ENCODE data around the gene IFT122. TPM values are rescaled to one million over a fixed set of nuclear protein-coding genes. Genes with fewer than 3 reads are reported as not detected.
A peak's percentile ranks its signal among the peaks of the same experiment; 100 is the strongest.
"Not testable (repeated sequence)": the region's sequence is repeated elsewhere in the genome, so short reads cannot be mapped to it uniquely, and the experiment has no call there.

IFT122 gene
- total RNA-seq, 4 donors from 2014 or later = 36.6 to 74.4 (median 43.3) TPM

GRCh38 chr3:129473067-129473768 is 33.2 kb downstream of the IFT122 start:
- H3K27me3 ChIP-seq = no peaks in the 10 kb centered on the region
- H3K36me3 ChIP-seq = peaks cover 0 to 80% (median 4%) of the 10 kb centered on the region in 3 donors
- H3K4me3 ChIP-seq = no peak overlapping the region
- WGBS, 2 donors = 79 to 82% methylated on average over 4 of the region's 4 CpGs
- H3K4me1 ChIP-seq = no peaks in the 10 kb centered on the region
- DNase-seq (ENCODE audit: low spot score in 2 of 2) = no peak
- H3K9me3 ChIP-seq = no peaks in the 10 kb centered on the region
- no peak overlapping the region for H3K27ac ChIP-seq
- TF ChIP-seq POLR2A (IDR thresholded peaks at IDR 0.05) (no peak), EP300 (IDR thresholded peaks at IDR 0.05) (no peak)
- TF ChIP-seq, protein P1, sequence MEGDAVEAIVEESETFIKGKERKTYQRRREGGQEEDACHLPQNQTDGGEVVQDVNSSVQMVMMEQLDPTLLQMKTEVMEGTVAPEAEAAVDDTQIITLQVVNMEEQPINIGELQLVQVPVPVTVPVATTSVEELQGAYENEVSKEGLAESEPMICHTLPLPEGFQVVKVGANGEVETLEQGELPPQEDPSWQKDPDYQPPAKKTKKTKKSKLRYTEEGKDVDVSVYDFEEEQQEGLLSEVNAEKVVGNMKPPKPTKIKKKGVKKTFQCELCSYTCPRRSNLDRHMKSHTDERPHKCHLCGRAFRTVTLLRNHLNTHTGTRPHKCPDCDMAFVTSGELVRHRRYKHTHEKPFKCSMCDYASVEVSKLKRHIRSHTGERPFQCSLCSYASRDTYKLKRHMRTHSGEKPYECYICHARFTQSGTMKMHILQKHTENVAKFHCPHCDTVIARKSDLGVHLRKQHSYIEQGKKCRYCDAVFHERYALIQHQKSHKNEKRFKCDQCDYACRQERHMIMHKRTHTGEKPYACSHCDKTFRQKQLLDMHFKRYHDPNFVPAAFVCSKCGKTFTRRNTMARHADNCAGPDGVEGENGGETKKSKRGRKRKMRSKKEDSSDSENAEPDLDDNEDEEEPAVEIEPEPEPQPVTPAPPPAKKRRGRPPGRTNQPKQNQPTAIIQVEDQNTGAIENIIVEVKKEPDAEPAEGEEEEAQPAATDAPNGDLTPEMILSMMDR (IDR thresholded peaks at IDR 0.05) = no peak

DNA sequence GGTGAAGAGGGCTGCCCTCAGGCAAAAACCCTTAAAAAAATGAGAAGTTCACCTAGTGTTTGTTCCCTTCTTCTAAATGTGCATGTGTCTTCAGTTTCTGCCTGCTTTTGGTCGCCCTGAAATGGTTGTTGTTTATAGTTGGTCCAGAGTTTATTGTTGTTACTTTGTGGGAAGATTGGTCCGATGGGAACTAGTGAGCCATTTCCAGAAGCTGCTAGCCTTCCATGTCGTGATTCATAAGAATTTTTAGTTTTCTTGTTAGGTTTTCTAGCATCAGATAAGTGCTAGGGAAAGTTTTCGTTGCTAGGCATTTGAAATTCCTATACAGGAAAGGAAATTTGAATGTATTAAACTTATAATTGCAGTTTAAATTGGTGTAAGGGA is 33.7 kb downstream of the IFT122 start:
- Histone ChIP-seq H3K4me1 (no peaks in the 10 kb centered on the region), H3K36me3 (peaks cover 0 to 78% (median 4%) of the 10 kb centered on the region in 3 donors), H3K9me3 (no peaks in the 10 kb centered on the region), H3K27ac (no peak overlapping the region), H3K4me3 (no peak overlapping the region), H3K27me3 (no peaks in the 10 kb centered on the region)
- no peak for DNase-seq (ENCODE audit: low spot score in 2 of 2)
- TF ChIP-seq EP300 (IDR thresholded peaks at IDR 0.05) = no peak
- TF ChIP-seq, protein P1 (IDR thresholded peaks at IDR 0.05) = no peak
- WGBS, 2 donors = 77 to 88% methylated on average over 4 of the region's 4 CpGs

DNA sequence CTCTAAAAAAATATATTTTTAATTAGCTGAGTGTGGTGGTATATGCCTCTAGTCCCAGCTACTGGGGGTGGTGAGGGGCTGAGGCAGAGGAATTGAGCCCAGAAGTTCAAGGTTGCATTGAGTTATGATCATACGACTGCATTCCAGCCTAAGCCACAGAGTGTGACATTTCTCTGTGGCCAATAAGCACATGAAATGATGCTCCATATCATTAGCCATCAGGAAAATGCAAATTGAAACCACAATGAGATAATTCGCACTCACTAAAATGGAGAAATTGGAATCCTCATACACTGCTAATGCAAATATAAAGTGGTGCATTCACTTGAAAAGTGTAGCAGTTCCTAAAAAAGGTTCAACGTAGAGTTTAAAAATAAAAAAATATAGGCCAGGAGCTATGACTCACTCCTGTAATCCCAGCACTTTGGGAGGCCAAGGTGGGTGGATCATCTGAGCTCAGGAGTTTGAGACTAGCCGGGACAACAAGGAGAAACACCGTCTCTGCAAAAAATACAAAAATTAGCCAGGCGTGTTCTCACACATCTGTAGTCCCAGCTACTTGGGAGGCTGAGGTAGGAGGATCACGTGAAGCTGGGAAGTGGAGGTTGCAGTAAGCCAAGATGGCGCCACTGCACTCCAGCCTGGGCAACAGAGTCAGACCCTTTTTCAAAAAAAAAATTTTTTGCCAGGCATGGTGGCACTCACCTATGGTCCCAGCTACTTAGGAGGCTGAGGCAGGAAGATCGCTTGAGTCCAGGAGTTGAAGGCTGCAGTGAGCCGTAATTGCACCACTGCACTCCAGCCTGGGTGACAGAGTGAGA is 35.2 kb downstream of the IFT122 start:
- Histone ChIP-seq H3K27ac (no peak overlapping the region), H3K27me3 (no peaks in the 10 kb centered on the region), H3K4me1 (no peaks in the 10 kb centered on the region), H3K9me3 (no peaks in the 10 kb centered on the region), H3K4me3 (no peak overlapping the region), H3K36me3 (peaks cover 0 to 77% (median 6%) of the 10 kb centered on the region in 3 donors)
- TF ChIP-seq, protein P1 (IDR thresholded peaks at IDR 0.05) = no peak
- TF ChIP-seq POLR2A (IDR thresholded peaks at IDR 0.05) (no peak), EP300 (IDR thresholded peaks at IDR 0.05) (no peak)
- DNase-seq (ENCODE audit: low spot score in 2 of 2) = no peak
- 93 to 96% methylated on average over 10 of the region's 10 CpGs for WGBS, 2 donors

GRCh38 chr3:129475863-129476262 is 35.8 kb downstream of the IFT122 start:
- Histone ChIP-seq H3K27me3 (no peaks in the 10 kb centered on the region), H3K4me1 (peaks cover 0 to 2% (median under 1%) of the 10 kb centered on the region in 4 donors), H3K9me3 (no peaks in the 10 kb centered on the region), H3K27ac (no peak overlapping the region), H3K36me3 (peaks cover 0 to 73% (median 8%) of the 10 kb centered on the region in 3 donors), H3K4me3 (no peak overlapping the region)
- 91 to 96% methylated on average over 3 of the region's 3 CpGs for WGBS, 2 donors
- TF ChIP-seq, protein P1 (IDR thresholded peaks at IDR 0.05) = no peak
- TF ChIP-seq POLR2A (IDR thresholded peaks at IDR 0.05) (no peak), EP300 (IDR thresholded peaks at IDR 0.05) (no peak)
- DNase-seq (ENCODE audit: low spot score in 2 of 2) = no peak

GRCh38 chr3:129476586-129476985 is 36.6 kb downstream of the IFT122 start:
- no peak overlapping the region for H3K4me3 ChIP-seq
- no peaks in the 10 kb centered on the region for H3K27me3 ChIP-seq
- no peak overlapping the region for H3K27ac ChIP-seq
- DNase-seq (ENCODE audit: low spot score in 2 of 2) = no peak
- TF ChIP-seq, protein P1 (IDR thresholded peaks at IDR 0.05) = no peak
- TF ChIP-seq POLR2A (IDR thresholded peaks at IDR 0.05) = no peak
- TF ChIP-seq EP300 (IDR thresholded peaks at IDR 0.05) = no peak
- no peaks in the 10 kb centered on the region for H3K9me3 ChIP-seq
- peaks cover 0 to 66% (median 8%) of the 10 kb centered on the region in 3 donors for H3K36me3 ChIP-seq
- WGBS, 2 donors = 91 to 93% methylated on average over 6 of the region's 6 CpGs
- peaks cover 0 to 8% (median 4%) of the 10 kb centered on the region in 4 donors for H3K4me1 ChIP-seq

DNA sequence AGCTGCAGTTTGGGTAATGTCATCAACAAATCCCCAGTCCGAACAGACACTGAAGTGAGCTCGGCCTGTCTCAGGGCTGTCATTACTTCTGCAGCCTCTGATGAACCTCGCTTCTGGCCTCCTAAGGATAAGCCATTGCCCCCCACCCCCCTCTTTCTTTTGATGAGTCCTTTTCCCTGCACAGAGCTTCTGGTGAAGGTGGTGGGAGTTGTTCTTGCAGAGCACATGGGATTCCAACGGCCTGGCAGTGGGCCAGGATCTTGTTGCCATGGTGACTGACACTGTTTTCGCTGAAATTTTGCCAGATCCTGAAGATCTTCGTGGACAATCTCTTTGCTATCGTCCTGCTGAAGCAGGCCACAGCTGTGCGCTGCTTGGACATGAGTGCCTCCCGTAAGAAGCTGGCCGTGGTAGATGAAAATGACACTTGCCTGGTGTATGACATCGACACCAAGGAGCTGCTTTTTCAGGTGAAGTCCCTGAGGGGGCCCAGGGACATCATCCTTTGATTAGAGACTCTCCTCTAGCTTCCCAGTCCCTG is 41.3 kb downstream of the IFT122 start:
- not testable (repeated sequence) for H3K4me3 ChIP-seq, H3K27me3 ChIP-seq, H3K9me3 ChIP-seq
- Histone ChIP-seq H3K27ac (peak overlapping the region in 3 of 4 donors; percentile 47 to 77 (median 74)), H3K36me3 (peaks cover 0 to 55% (median 7%) of the 10 kb centered on the region in 3 donors), H3K4me1 (peaks cover 0 to 41% (median 20%) of the 10 kb centered on the region in 4 donors)
- WGBS, 2 donors = 33 to 54% methylated on average over 4 to 6 of the region's 11 CpGs
- peak; percentile 25 to 38 for DNase-seq (ENCODE audit: low spot score in 2 of 2)

Measured in tibial nerve (tissue), 4 donors.